Spleen (tissue), 11 donors: ENCODE data around the gene TPST2. TPM values are rescaled to one million over a fixed set of nuclear protein-coding genes. Genes with fewer than 3 reads are reported as not detected.

Experiments
- DNase-seq: peaks from one replicate; pipeline ENCODE4 v3.0.0-alpha.2; 2020
- H3K27ac ChIP-seq, 8 donors: fragments of 200-600 bp; sonication (generic) in 7 of 8; 1 replicate in 4 of 8; 2 replicates in 4 of 8; pipeline versions ENCODE4 v1.5.0 to v1.8.0; 2016 to 2021; ENCODE audit warnings: inconsistent platforms in 4 of 8, mild to moderate bottlenecking in 4 of 8, moderate library complexity in 1 of 8
- H3K27me3 ChIP-seq, 7 donors: fragments of 200-600 bp; sonication (generic) in 6 of 7; replicated peaks in 1 of 7; 1 replicate in 4 of 7; 2 replicates in 3 of 7; pipeline versions ENCODE4 v1.5.0 to v1.8.0; 2016 to 2021; ENCODE audit warnings: inconsistent platforms in 3 of 7, mild to moderate bottlenecking in 1 of 7
- H3K36me3 ChIP-seq, 6 donors: fragments of 200-600 bp; sonication (generic) in 5 of 6; 1 replicate in 4 of 6; 2 replicates in 2 of 6; pipeline versions ENCODE4 v1.5.0 to v1.8.0; 2016 to 2021; ENCODE audit warnings: inconsistent platforms in 2 of 6
- H3K4me1 ChIP-seq, 6 donors: fragments of 200-600 bp; sonication (generic) in 5 of 6; 1 replicate in 3 of 6; 2 replicates in 3 of 6; pipeline versions ENCODE4 v1.5.0 to v1.8.0; 2016 to 2021; ENCODE audit warnings: inconsistent platforms in 3 of 6
- H3K4me3 ChIP-seq, 8 donors: fragments of 200-600 bp; sonication (generic) in 7 of 8; 1 replicate in 4 of 8; 2 replicates in 4 of 8; pipeline versions ENCODE4 v1.5.0 to v1.8.0; 2016 to 2021; ENCODE audit warnings: inconsistent platforms in 4 of 8, mild to moderate bottlenecking in 4 of 8, moderate library complexity in 2 of 8
- H3K9me3 ChIP-seq, 8 donors: fragments of 200-600 bp; sonication (generic) in 7 of 8; 1 replicate in 4 of 8; 2 replicates in 4 of 8; pipeline versions ENCODE4 v1.5.0 to v1.8.0; 2016 to 2021; ENCODE audit warnings: inconsistent platforms in 4 of 8
- POLR2A ChIP-seq, 3 donors: fragments of 450-650 bp; IDR thresholded peaks; one replicate each; pipeline ENCODE4 v1.5.1; 2017; ENCODE audit warnings: antibody characterized with exemption in 3 of 3, mild to moderate bottlenecking in 1 of 3
- POLR2AphosphoS5 ChIP-seq, 3 donors: sonication (generic); formaldehyde crosslinking; IDR thresholded peaks; one replicate each; pipeline ENCODE4 v1.5.1; 2017; ENCODE audit warnings: antibody characterized with exemption in 3 of 3
- WGBS, 5 donors: extraction: QIAGEN DNeasy Blood & Tissue Kit in 3 of 5; methylation state at CpG; one replicate each; pipeline versions ENCODE4 v1.1.5 to v1.1.7; 2013 to 2018; 5-methylcytosine and 5-hydroxymethylcytosine counted together
- intact Hi-C: fragments of 100-400 bp; cut with DNase I; formaldehyde crosslinking; loops from one replicate; pipeline ENCODE4 v1.15.0; 2023; ENCODE audit warnings: low total_unique reads
- polyA plus RNA-seq, 3 donors: library from polyadenylated mRNA; stranded (reverse); fragments of 200-250 nt; gene quantifications; one replicate each; pipeline ENCODE4 v1.2.1, GENCODE V29; 2013
- total RNA-seq, 7 donors: library from RNA; depleted of rRNA in 3 of 7; stranded (reverse); fragments of >200 nt in 3 of 7; fragmentation: NEBNext Ultra II Directional in 4 of 7; extraction: Animal tissue kit (Norgen Biotek cat#: 25700) in 4 of 7; gene quantifications; one replicate each; pipeline versions ENCODE4 v1.1.0 to v1.2.1, GENCODE V29; 2016 to 2021
- TF ChIP-seq, protein P1 (sequence below), 11 experiments: fragments of 200-600 bp in 7 of 11; fragments of 450-650 bp in 4 of 11; sonication (generic) in 4 of 11; IDR thresholded peaks in 8 of 11; conservative IDR thresholded peaks in 3 of 11; 1 replicate in 7 of 11; 2 replicates in 4 of 11; pipeline versions ENCODE4 v1.4.0 to v1.8.0; 2016 to 2021; ENCODE audit warnings: antibody characterized with exemption in 11 of 11, inconsistent platforms in 4 of 11, mild to moderate bottlenecking in 1 of 11
- donor health status: healthy with polysubstance abuse.
- donor health status: DM: no; HTN: no; CAD: no; lungs with moderate emphysema.
- donor health status: DM: no; HTN: no; CAD: no.
- donor health status: Bipolar disorder and iron deficiency.
- donor health status: healthy.
- donor health status: DM: no; HTN: no; CAD: no.
- donor health status: DM: yes; HTN: yes; CAD: no.

The TPST2 gene
- total and polyA plus RNA-seq, 10 donors: 14.6 to 119 (median 54.3) TPM

GRCh38 chr22:26542831-26543230 lies 47.1 kb downstream of the TPST2 start:
- H3K4me3 ChIP-seq: no peak overlapping the region
- H3K4me1 ChIP-seq: peaks cover 8 to 58% (median 35%) of the 10 kb centered on the region in 6 donors
- H3K27me3 ChIP-seq: no peaks in the 10 kb centered on the region
- intact Hi-C loops: no loop called here
- H3K36me3 ChIP-seq: peaks cover 0 to 95% (median 37%) of the 10 kb centered on the region in 6 donors
- no peak for DNase-seq
- TF ChIP-seq POLR2A (IDR thresholded peaks at IDR 0.05): no peak
- TF ChIP-seq, protein P1, sequence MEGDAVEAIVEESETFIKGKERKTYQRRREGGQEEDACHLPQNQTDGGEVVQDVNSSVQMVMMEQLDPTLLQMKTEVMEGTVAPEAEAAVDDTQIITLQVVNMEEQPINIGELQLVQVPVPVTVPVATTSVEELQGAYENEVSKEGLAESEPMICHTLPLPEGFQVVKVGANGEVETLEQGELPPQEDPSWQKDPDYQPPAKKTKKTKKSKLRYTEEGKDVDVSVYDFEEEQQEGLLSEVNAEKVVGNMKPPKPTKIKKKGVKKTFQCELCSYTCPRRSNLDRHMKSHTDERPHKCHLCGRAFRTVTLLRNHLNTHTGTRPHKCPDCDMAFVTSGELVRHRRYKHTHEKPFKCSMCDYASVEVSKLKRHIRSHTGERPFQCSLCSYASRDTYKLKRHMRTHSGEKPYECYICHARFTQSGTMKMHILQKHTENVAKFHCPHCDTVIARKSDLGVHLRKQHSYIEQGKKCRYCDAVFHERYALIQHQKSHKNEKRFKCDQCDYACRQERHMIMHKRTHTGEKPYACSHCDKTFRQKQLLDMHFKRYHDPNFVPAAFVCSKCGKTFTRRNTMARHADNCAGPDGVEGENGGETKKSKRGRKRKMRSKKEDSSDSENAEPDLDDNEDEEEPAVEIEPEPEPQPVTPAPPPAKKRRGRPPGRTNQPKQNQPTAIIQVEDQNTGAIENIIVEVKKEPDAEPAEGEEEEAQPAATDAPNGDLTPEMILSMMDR (IDR thresholded peaks at IDR 0.05 in 8 of 11, conservative IDR thresholded peaks at IDR 0.05 in 3 of 11): no peak
- peak in 1 of 3 donors; percentile 42 for TF ChIP-seq POLR2AphosphoS5 (IDR thresholded peaks at IDR 0.05)
- no peaks in the 10 kb centered on the region for H3K9me3 ChIP-seq
- H3K27ac ChIP-seq: peak overlapping the region; percentile 26 to 78 (median 52)
- 21 to 39% (median 27%) methylated on average over 3 of the region's 3 CpGs for WGBS, 5 donors

DNA sequence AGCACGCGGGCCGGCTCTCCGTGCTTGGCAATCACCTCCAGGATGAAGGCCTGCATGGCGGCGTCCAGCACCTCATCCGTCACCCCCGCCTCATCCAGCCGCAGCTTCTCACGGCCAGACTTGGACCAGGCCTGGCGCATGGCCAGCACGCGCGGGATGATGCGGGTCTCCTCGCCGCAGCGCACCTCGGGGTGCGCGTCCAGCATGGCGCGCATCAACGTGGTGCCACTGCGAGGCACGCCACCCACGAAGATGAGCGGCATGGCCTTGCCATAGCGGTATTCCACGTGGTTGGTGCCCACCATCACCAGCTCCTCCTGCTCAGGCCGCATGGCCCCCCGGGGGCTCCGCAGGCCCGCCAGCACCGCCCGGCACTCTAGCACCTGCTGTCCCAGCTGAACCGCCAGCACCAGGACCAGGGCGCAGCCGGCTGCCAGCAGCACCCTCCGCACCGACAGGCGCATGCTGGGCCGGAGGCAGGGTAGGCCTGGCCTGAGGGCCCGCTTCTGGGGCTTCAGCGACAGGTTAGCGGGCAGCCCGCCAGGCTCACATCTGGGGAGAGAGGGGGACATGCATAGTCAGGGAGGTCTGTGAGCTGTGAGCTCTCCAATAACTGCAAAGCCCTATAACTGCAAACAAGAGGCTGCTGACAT lies 48.6 kb downstream of the TPST2 start:
- intact Hi-C loops: no loop called here
- Histone ChIP-seq H3K36me3 (peaks cover 0 to 95% (median 48%) of the 10 kb centered on the region in 6 donors), H3K4me1 (peaks cover 8 to 51% (median 27%) of the 10 kb centered on the region in 6 donors), H3K27me3 (no peaks in the 10 kb centered on the region), H3K27ac (no peak overlapping the region), H3K9me3 (no peaks in the 10 kb centered on the region), H3K4me3 (no peak overlapping the region)
- no peak for TF ChIP-seq POLR2A (IDR thresholded peaks at IDR 0.05)
- TF ChIP-seq POLR2AphosphoS5 (IDR thresholded peaks at IDR 0.05): peak in 1 of 3 donors; percentile 55
- TF ChIP-seq, protein P1 (IDR thresholded peaks at IDR 0.05 in 8 of 11, conservative IDR thresholded peaks at IDR 0.05 in 3 of 11): no peak
- DNase-seq: no peak
- WGBS, 5 donors: 92 to 96% (median 94%) methylated on average over 29 to 47 of the region's 47 CpGs

DNA sequence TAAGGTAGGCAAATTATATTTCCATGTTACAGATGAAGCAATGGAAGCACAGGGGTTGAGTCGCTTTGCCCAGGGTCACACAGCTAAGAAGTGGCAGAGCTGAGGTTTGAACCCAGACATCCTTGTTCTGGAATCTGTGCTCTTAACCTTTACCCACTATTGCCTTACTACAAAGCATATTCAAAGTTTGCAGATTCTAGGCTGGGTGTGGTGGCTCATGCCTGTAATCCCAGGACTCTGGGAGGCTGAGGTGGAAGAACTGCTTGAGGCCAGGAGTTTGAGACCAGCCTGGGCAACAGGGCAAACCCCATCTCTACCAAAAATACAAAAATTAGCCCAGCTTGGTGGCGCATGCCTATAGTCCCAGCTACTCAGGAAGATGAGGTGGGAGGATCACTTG lies 49.8 kb downstream of the TPST2 start:
- intact Hi-C loops: no loop called here
- Histone ChIP-seq H3K9me3 (no peaks in the 10 kb centered on the region), H3K27me3 (no peaks in the 10 kb centered on the region), H3K36me3 (peaks cover 0 to 100% (median 51%) of the 10 kb centered on the region in 6 donors), H3K4me3 (no peak overlapping the region), H3K4me1 (peaks cover 8 to 53% (median 32%) of the 10 kb centered on the region in 6 donors), H3K27ac (no peak overlapping the region)
- TF ChIP-seq, protein P1 (IDR thresholded peaks at IDR 0.05 in 8 of 11, conservative IDR thresholded peaks at IDR 0.05 in 3 of 11): no peak
- TF ChIP-seq POLR2AphosphoS5 (IDR thresholded peaks at IDR 0.05): no peak
- TF ChIP-seq POLR2A (IDR thresholded peaks at IDR 0.05): no peak
- 88 to 100% (median 97%) methylated on average over 2 of the region's 2 CpGs for WGBS, 5 donors
- DNase-seq: no peak

DNA sequence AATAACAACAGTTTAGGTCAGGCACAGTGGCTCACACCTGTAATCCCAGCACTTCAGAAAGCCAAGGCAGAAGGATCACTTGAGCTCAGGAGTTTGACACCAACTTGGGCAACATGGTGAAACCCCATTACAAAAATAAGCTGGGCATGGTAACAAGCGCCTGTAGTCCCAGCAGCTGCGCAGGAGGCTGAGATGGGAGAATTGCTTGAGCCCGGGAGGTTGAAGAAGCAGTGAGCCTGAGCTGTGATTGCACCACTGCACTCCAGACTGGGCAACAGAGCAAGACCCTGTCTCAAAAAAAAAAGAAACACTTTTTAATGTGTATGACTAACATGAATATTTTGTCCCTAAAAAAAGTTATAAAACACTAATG lies 53.2 kb downstream of the TPST2 start:
- Histone ChIP-seq H3K9me3 (no peaks in the 10 kb centered on the region), H3K36me3 (peaks cover 0 to 100% (median 57%) of the 10 kb centered on the region in 6 donors), H3K4me1 (peaks cover 0 to 48% (median 17%) of the 10 kb centered on the region in 6 donors), H3K27ac (peak overlapping the region in 2 of 8 donors; percentile 70 to 76), H3K4me3 (no peak overlapping the region), H3K27me3 (no peaks in the 10 kb centered on the region)
- TF ChIP-seq POLR2AphosphoS5 (IDR thresholded peaks at IDR 0.05): no peak
- TF ChIP-seq, protein P1 (IDR thresholded peaks at IDR 0.05 in 8 of 11, conservative IDR thresholded peaks at IDR 0.05 in 3 of 11): no peak
- no peak for TF ChIP-seq POLR2A (IDR thresholded peaks at IDR 0.05)
- DNase-seq: no peak
- intact Hi-C loops: no loop called here
- 83 to 97% (median 88%) methylated on average over 3 of the region's 3 CpGs for WGBS, 5 donors
